Sciatic nerve (tissue), 2 donors: ENCODE data around the gene RBCK1. TPM values are rescaled to one million over a fixed set of nuclear protein-coding genes. Genes with fewer than 3 reads are reported as not detected.
A peak's percentile ranks its signal among the peaks of the same experiment; 100 is the strongest.
"Not testable (repeated sequence)": the region's sequence is repeated elsewhere in the genome, so short reads cannot be mapped to it uniquely, and the experiment has no call there.

ENCODE experiments used
- ATAC-seq: fragments of 200-7000 bp; cut with Tn5 transposase; one replicate; pipeline ENCODE4 v1.9.1; 2020; ENCODE audit warnings: mild to moderate bottlenecking, moderate library complexity
- DNase-seq: peaks from one replicate; pipeline ENCODE4 v3.0.0-alpha.2; 2020; ENCODE audit warnings: low spot score
- intact Hi-C: fragments of 100-400 bp; cut with DNase I; formaldehyde crosslinking; loops from one replicate; pipeline ENCODE4 v1.14.2; 2022
- total RNA-seq: library from RNA; stranded (reverse); fragmentation: NEBNext Ultra II Directional; extraction: Animal tissue kit (Norgen Biotek cat#: 25700); gene quantifications from one replicate; pipeline ENCODE4 v1.2.1, GENCODE V29; 2021
- donor health status: DM: no; HTN: no; CAD: no.
- donor health status: DM: no; HTN: no; CAD: no.

RBCK1 gene
- total RNA-seq, 1 donor from 2014 or later = 72.7 TPM

DNA sequence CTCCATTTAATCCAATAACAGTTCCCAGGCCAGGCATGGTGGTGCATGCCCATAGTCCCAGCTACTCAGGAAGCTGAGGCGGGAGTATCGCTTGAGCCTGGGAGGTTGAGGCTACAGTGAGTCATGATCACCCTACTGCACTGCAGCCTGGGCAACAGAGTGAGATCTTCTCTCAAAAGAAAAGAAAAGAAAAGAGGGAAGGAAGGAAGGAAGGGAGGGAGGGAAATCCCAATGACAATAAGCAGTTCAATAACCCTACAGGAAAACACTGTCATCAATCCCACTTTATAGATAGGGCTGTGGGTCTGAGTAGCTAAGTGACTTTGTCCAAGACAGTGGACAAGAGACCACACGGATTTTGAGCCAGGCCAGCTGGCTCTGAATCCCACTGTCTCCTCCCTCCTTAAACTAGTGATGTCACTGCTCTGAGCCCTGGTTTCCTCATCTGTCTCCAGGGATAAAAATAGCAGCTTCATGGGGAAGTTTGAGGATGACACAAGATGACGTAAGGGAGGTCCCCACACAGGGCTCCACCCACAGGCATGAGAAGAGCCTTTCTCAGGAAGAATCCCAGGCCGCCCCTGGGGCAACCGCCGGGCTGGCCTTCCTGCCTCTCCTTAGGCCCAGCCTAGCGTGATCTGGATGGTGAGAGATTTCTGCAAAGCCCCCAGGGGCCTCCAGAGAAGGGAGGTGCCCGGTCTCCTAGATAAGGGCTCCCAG lies 34.8 kb upstream of the RBCK1 start:
- ATAC-seq (no peak), DNase-seq (no peak)
- intact Hi-C loops = no loop called here

- intact Hi-C loops = no loop called here
- DNase-seq (no peak), ATAC-seq (no peak)
Observed at GRCh38 chr20:375265-375889, 32.7 kb upstream of the RBCK1 start.

DNA sequence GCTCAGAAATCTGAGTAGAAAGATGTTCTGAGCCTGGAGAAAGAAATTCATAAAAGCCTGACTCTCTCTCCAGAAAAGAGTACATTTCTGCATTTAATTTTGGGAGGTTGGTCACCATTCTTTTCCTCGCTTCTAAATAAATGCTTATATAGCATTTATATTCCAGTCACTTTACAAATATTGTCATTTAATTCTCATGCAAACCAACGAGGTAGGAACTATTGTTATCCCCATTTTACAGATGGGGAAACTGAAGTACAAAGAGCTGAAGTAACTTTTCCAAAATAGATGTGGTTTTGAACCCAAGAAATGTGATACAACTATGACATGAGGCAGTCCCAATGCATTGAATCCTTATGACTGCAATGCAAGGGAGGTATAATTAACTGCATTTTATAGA lies 32.0 kb upstream of the RBCK1 start:
- DNase-seq (no peak), ATAC-seq (no peak)
- intact Hi-C loops = no loop called here

GRCh38 chr20:376750-377149 lies 31.3 kb upstream of the RBCK1 start:
- intact Hi-C loops = no loop called here
- DNase-seq (no peak), ATAC-seq (no peak)

GRCh38 chr20:377578-377977 lies 30.5 kb upstream of the RBCK1 start:
- intact Hi-C loops, ATAC-seq, DNase-seq: not testable (repeated sequence)

DNA sequence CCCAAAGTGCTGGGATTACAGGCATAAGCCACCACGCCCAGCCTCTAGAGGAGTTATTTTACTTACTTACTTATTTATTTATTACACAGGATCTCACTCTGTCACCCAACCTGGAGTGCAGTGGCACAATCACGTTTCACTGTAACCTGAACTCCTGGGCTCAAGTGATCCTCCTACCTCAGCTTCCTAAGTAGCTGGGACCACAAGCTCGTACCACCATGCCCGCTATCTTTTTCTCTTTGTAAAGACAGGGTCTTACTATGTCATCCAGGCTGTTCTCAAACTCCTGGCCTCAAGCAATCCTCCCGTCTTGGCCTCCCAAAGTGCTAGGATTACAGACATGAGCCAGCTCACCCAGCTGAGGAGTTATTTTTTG lies 29.1 kb upstream of the RBCK1 start:
- ATAC-seq (no peak), DNase-seq (no peak)
- intact Hi-C loops = no loop called here

GRCh38 chr20:380763-381580 lies 27.1 kb upstream of the RBCK1 start:
- ATAC-seq (peak; percentile 44), DNase-seq (peak; percentile 65)
- intact Hi-C loops = no loop called here

DNA sequence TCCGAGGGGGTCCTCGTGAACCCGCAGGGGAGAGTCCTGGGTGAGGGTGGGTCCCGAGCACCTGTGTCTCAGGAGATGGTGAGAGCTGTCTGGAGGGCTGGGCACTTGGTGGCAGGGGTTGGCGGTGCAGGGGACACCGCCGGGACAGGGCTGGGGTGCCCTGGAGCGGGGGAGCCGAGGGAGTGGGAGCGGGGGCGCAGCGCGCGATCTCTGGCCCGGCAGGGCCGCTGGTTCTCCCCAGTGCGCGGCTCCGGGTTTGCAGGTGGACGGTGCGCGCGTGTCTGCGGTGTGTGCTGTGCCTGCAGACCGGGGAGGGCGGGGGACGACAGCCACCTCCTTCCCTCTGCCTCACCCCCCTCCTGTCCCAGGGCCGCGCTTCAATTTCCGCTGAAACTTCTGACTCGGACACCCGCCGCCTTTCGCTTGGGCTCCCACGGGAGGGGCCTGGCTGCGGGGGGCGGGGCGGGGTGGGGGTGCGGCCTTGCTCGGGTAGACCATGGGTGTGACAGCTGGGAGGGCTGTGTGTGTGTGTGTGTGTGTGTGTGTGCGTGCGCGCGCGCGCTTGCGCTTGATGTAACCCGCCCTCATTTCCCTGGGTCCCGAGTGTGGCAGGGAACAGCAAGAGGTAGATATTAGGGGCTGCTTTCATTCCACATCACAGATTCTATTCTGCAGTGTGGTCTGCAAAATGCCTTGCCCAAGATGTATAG lies 26.4 kb upstream of the RBCK1 start:
- ATAC-seq = peak; percentile 83
- intact Hi-C loops = no loop called here
- peak; percentile 76 for DNase-seq

DNA sequence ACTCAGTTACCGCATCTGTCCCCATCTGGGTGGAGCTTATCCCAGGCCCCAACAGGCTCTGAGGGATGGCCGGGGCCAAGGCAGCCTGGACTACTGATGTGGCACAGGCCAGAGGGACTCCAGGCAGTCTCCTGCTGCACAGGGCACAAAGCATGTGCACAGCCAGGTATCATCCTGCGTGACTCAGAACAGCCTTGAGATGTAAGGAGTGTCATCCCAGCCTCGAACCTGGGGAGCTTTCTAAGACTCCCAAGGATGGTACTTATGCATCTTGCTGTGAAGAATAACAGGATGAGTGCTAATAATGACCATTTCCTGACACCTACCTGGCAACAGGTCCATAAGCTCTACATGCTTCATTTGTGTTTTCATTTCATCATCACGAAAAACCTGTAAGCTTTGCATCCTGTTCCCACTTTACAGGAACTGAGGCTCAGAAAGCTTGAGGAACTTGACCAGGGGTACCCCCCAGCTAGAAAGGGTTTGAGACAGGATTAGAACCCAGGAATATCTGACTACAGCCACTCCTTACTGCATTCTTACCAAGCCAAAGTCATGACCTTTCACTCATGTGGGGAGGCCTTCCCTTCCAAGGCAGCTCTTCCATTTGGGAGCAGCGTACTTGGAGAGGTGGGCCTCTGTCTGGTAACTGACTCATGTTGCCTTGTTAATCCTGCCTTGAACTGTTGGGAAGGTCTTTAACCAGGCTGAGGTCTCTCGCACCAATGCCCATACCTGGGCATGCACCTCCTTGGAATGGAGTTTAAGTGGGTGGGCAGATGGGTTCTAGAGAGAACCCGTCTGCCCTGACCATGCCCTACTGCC lies 25.6 kb upstream of the RBCK1 start:
- ATAC-seq = peak; percentile 50
- DNase-seq = no peak
- intact Hi-C loops = no loop called here

DNA sequence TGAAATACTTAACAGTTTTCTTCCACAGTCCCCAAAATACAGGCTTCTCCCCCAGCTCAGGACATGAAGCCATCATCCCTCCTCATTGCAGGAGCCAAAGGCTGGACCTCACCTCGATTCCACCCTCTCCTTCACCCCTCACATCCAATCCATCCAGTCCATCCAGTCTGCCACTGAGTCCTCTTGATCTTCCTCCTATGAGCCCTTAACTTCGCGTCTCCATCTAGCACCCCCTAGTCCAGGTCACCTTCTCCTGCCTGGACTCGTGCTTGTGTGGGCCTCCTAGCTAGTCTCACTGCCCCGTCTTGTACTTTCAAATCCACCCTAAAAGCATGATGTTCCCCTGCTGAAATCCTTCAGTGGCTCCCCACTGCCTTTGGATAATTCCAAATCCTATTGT lies 24.2 kb upstream of the RBCK1 start:
- ATAC-seq (no peak), DNase-seq (no peak)
- intact Hi-C loops = no loop called here

DNA sequence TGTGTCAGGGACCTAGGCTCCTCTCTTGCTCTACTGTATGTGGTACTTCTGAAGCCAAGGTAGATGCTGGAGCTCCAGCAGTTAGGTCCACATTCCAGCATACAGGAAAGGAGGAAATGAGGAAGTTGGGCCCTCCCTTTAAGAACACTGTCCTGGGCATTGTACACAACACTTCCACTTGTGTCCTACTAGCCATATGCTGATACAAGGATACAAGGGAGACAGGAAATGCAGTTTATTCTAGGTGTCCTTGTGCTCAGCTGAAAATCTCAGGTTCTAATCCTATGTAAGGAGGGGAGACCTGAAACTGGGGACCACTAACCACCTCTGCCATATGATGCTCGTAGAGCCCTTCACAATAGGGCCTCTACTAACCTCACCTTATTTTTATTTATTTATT lies 23.4 kb upstream of the RBCK1 start:
- ATAC-seq = no peak
- DNase-seq = no peak
- intact Hi-C loops = no loop called here

DNA sequence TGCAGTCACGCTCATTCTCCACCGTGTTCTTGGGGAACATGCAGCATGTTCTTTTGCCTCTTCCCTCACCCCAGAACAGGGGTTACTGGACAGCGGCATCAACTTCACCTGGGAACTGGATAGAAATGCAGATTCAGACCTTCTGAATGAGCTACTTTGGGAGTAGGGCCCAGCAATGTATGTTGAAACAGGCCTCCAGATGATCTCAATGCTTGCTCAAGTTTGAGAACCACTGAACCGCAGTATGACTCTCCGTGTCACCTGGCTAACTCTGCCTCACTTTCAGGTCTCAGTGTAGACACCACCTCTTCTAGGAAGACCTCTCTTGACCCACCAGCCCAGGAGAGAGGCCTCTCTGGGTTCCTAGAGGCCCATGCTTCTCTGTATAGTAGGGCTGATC lies 22.7 kb upstream of the RBCK1 start:
- ATAC-seq = no peak
- no peak for DNase-seq
- intact Hi-C loops = no loop called here

DNA sequence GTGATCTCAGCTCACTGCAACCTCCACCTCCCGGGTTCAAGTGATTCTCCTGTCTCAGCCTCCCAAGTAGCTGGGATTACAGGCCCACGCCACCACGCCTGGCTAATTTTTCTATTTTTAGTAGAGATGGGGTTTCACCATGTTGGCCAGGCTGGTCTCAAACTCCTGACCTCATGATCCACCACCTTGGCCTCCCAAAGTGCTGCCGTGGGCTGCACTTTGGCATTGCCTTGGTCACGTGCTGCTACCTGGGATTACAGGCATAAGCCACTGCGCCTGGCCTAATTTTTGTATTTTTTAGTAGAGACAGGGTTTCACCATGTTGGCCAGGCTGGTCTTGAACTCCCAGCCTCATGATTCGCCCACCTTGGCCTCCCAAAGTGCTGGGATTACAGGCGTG lies 21.5 kb upstream of the RBCK1 start:
- DNase-seq, intact Hi-C loops, ATAC-seq: not testable (repeated sequence)

- intact Hi-C loops = no loop called here
- ATAC-seq = no peak
- DNase-seq = no peak
Observed at GRCh38 chr20:387520-387919, 20.6 kb upstream of the RBCK1 start.

DNA sequence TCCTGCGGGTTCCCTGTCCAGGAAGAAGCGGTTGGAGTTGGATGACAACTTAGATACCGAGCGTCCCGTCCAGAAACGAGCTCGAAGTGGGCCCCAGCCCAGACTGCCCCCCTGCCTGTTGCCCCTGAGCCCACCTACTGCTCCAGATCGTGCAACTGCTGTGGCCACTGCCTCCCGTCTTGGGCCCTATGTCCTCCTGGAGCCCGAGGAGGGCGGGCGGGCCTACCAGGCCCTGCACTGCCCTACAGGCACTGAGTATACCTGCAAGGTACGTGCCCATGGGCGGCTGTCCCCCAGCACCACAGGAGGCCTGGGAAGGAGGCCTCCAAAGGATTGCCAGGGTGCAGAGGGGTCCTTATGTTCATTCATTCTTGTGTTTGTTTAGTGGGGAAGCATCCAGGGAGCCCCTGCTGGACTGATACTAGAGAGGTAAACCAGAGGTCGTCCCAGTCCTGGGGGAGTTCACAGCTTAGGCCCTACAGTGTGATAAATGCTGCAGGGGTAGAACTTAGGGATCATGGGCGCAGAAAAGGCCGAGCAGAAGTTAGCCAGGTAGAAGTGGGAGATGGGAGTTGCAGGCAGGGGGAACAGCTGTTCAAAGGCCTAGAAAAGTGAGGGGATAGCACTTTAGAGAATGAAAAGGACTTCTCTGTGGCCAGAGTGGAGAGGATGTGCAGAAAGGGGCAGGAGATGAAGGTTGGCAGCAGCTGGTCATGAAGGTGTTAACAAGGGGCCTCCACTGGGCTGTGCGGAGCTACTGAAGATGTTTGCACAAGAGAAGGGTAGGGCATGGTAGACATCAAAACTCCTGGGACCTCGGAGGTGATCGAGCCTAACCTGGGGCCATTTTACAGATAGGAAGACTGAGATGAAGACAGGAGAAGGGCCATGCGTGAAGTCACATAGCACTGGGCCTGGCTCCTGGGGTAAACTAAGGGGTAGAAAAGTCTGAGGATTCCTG lies 19.8 kb upstream of the RBCK1 start:
- no peak for ATAC-seq
- DNase-seq = no peak
- intact Hi-C loops = no loop called here

DNA sequence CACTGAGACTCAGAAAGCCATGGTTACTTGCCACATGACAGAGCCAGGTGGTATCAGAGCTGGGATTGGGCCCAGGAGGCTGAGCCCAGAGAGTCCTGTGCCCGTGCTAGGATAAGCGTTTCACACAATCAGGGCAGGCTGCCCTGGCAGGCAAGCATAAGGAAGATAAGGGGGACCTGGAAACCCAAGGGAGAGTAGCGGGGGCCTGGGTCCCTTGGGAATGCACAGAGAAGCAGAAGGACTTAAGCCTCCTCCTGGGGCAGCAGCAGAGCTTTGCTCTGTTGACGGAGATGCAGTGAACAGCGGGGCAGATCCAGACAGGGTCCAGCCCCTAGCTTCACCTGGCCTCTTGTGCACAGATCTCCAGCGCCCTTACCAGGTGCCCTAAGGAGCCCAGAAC lies 18.9 kb upstream of the RBCK1 start:
- intact Hi-C loops = no loop called here
- no peak for DNase-seq
- ATAC-seq = no peak

- intact Hi-C loops = no loop called here
- ATAC-seq (no peak), DNase-seq (no peak)
Observed at GRCh38 chr20:391041-391711, 16.9 kb upstream of the RBCK1 start.
